GM12892 (cell line): ENCODE data around the gene MAT2A.

Experiments used
- POLR2A ChIP-seq: IDR thresholded peaks from 2 replicates; pipeline ENCODE4 v1.6.1; 2011; ENCODE audit warnings: low read depth, low read length, control low read depth
- TAF1 ChIP-seq: IDR thresholded peaks from 2 replicates; pipeline ENCODE4 v1.6.1; 2011; ENCODE audit warnings: low read depth, mild to moderate bottlenecking, control low read depth, low read length, borderline replicate concordance

- no peak; the same call in 1 of the 2 replicates for TF ChIP-seq POLR2A
- no peak for TF ChIP-seq TAF1
Observed at GRCh38 chr2:85539361-85540132, 579 bp downstream of the MAT2A start.
